GM12891 (cell line): ENCODE results near the gene CTPS1.

ENCODE experiments used
- PAX5 ChIP-seq: IDR thresholded peaks from 2 replicates; pipeline ENCODE4 v1.6.1; 2011; ENCODE audit warnings: low read length, moderate library complexity, mild to moderate bottlenecking; ENCODE audit not compliant: insufficient read depth, severe bottlenecking
- POLR2A ChIP-seq: IDR thresholded peaks from 2 replicates; pipeline ENCODE4 v1.6.1; 2011; ENCODE audit warnings: low read depth, low read length, control low read depth
- POLR2AphosphoS5 ChIP-seq: IDR thresholded peaks from 2 replicates; pipeline ENCODE4 v1.6.1; 2011; ENCODE audit warnings: low read depth, low read length, control low read depth
- TAF1 ChIP-seq: IDR thresholded peaks from 2 replicates; pipeline ENCODE4 v1.6.1; 2011; ENCODE audit warnings: low read depth, low read length, control low read depth

DNA sequence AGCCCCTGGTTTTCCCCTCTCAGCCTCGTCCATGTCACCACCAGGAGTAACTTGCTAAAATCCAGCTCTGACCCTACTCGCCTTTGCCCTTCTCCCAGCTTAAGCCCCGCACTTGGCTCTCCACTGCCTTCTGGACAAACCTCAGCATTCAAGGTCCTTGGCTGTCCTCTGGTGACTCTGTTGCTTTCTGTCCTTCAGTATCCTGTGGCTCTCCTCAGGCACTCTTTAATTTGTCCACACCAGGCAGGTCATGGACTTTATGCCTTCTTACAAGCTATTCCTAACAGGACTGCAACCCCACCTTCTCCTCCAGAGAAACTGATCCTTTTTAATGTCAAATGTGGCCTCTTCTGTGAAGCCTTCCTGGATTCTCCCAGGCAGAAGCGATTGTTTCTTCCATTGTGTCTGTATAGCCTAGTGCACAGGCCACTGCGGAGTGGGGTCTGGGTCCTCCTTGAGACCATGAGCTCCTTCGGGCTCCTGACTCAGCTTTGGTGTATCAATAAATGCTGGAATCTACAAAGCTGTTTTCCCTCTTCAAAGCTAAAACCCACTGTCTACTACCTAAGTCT is 26.7 kb upstream of the CTPS1 start:
- TF ChIP-seq POLR2AphosphoS5: no peak
- TF ChIP-seq TAF1: no peak
- TF ChIP-seq POLR2A: no peak
- TF ChIP-seq PAX5: no peak
